Measurements from ENCODE around the gene STK17A.

The STK17A gene

GRCh38 chr7:43602256-43602655, 19.3 kb downstream of the STK17A start:
- Histone ChIP-seq H3K27ac (no peak overlapping the region), H3K27me3 (no peaks in the 10 kb centered on the region), H3K4me1 (peaks cover 0 to 23% (median 4%) of the 10 kb centered on the region in 4 donors), H3K36me3 (peaks cover 16 to 28% (median 24%) of the 10 kb centered on the region in 3 donors), H3K4me3 (no peak overlapping the region), H3K9me3 (no peaks in the 10 kb centered on the region)
- no peak for TF ChIP-seq CTCF (IDR thresholded peaks at IDR 0.05)
- intact Hi-C loops (cut with DNase I; ENCODE audit: low total_unique reads): no loop called here
- DNase-seq: no peak

DNA sequence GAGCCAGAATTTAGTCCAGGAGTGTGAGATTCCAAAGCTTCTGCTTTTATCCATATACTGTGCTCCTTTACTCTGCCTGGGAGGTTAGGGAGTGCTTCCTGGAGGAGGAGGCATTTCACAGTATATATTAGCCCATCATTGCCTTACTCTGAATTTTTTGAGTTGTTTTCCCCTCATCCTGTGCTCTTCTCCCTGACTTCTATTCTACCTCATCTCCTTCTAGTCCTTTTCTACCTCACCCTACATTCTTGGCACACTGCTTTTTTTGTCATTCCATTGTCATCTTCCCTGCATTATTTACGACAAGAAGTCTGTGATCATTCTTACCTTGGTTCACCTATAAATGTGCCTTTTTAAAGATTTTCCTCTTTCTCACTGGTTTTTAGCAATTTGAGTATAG, 21.3 kb downstream of the STK17A start:
- no peak for DNase-seq
- intact Hi-C loops (cut with DNase I; ENCODE audit: low total_unique reads): no loop called here
- Histone ChIP-seq H3K4me3 (no peak overlapping the region), H3K27ac (no peak overlapping the region), H3K9me3 (no peaks in the 10 kb centered on the region), H3K4me1 (peaks cover 0 to 23% (median 4%) of the 10 kb centered on the region in 4 donors), H3K36me3 (peaks cover 4 to 14% (median 13%) of the 10 kb centered on the region in 3 donors), H3K27me3 (no peaks in the 10 kb centered on the region)
- no peak for TF ChIP-seq CTCF (IDR thresholded peaks at IDR 0.05)

- Histone ChIP-seq H3K27me3 (no peaks in the 10 kb centered on the region), H3K4me1 (peaks cover 0 to 40% (median 24%) of the 10 kb centered on the region in 4 donors), H3K36me3 (peaks cover 9 to 14% (median 9%) of the 10 kb centered on the region in 3 donors), H3K4me3 (no peak overlapping the region), H3K9me3 (no peaks in the 10 kb centered on the region), H3K27ac (no peak overlapping the region)
- TF ChIP-seq CTCF (IDR thresholded peaks at IDR 0.05): no peak
- intact Hi-C loops (cut with DNase I; ENCODE audit: low total_unique reads): no loop called here
- DNase-seq: no peak
Measured at GRCh38 chr7:43609097-43609496, 26.2 kb downstream of the STK17A start.

- H3K27ac ChIP-seq: peak overlapping the region; percentile 67 to 68
- peak overlapping the region in 1 of 2 donors; percentile 13 for H3K4me3 ChIP-seq
- no peak for DNase-seq
- H3K27me3 ChIP-seq: no peaks in the 10 kb centered on the region
- no peaks in the 10 kb centered on the region for H3K9me3 ChIP-seq
- H3K4me1 ChIP-seq: peaks cover 0 to 55% (median 25%) of the 10 kb centered on the region in 4 donors
- intact Hi-C loops (cut with DNase I; ENCODE audit: low total_unique reads): no loop called here
- TF ChIP-seq CTCF (IDR thresholded peaks at IDR 0.05): no peak
- H3K36me3 ChIP-seq: peaks cover 9 to 22% (median 9%) of the 10 kb centered on the region in 3 donors
Measured at GRCh38 chr7:43612128-43612527, 29.2 kb downstream of the STK17A start.

DNA sequence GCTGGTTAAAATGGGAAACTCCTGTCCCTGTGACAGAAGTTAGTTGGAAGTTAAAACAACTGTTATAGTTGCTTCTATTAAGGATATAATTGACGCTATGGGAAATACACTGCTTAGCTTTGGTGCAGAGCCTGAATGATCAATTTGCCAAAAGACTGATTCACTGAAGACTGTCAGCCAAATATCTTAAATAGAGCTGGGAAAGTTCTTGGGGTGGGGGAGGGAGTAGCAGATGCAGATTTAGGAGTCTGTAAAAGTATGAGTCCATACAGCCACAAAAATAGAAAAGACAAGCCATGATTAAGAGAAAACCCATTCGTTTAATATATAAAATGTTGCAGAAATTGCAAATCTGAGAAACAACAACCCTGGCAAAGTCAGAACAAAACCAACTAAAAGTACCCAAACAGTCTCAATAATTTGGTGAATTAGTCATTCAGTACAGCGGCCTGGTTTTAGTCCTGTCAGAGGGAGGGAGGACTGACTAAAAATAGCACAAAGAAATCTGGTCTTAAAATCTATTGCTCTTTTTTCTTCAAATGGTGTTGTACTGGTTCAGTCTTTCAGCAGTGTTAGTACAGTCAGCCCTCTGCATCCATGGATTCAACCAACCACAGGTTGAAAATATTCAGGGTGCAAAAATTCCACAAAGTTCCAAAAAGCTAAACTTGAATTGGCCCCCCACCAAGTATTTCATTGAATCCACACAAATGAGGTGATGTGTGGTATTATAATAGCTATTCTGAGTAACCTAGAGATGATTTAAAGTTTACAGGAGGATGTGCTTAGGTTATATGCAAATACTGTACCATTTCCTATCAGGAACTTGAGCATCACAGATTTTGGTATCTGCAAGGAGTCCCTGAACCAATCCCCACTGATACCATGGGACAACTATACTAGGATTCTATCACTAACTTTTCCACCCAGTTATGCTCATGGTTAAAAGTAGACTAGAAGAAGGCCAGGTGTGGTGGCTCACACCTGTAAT, 30.0 kb downstream of the STK17A start:
- intact Hi-C loops (cut with DNase I; ENCODE audit: low total_unique reads): no loop called here
- Histone ChIP-seq H3K9me3 (no peaks in the 10 kb centered on the region), H3K36me3 (peaks cover 9 to 22% (median 9%) of the 10 kb centered on the region in 3 donors), H3K27me3 (no peaks in the 10 kb centered on the region), H3K4me3 (peak overlapping the region in 1 of 2 donors; percentile 13), H3K27ac (peak overlapping the region; percentile 67 to 68), H3K4me1 (peaks cover 0 to 62% (median 32%) of the 10 kb centered on the region in 4 donors)
- no peak for DNase-seq
- TF ChIP-seq CTCF (IDR thresholded peaks at IDR 0.05): no peak

All from tibial artery (tissue), 4 donors.